B cell (primary cell): ENCODE data around the gene PIK3R3.

Source experiments
- EZH2 ChIP-seq: IDR thresholded peaks from 2 replicates; pipeline ENCODE4 v1.6.1; 2012; ENCODE audit warnings: borderline replicate concordance, low read depth, mild to moderate bottlenecking, moderate library complexity, low read length; ENCODE audit not compliant: insufficient read depth, poor library complexity, severe bottlenecking
- TF ChIP-seq, protein P1 (sequence below): fragments of 200-600 bp; IDR thresholded peaks from one replicate; pipeline ENCODE4 v1.8.0; 2022; ENCODE audit warnings: antibody characterized with exemption, mild to moderate bottlenecking

GRCh38 chr1:46034601-46035516, 97.6 kb downstream of the PIK3R3 start:
- TF ChIP-seq, protein P1, sequence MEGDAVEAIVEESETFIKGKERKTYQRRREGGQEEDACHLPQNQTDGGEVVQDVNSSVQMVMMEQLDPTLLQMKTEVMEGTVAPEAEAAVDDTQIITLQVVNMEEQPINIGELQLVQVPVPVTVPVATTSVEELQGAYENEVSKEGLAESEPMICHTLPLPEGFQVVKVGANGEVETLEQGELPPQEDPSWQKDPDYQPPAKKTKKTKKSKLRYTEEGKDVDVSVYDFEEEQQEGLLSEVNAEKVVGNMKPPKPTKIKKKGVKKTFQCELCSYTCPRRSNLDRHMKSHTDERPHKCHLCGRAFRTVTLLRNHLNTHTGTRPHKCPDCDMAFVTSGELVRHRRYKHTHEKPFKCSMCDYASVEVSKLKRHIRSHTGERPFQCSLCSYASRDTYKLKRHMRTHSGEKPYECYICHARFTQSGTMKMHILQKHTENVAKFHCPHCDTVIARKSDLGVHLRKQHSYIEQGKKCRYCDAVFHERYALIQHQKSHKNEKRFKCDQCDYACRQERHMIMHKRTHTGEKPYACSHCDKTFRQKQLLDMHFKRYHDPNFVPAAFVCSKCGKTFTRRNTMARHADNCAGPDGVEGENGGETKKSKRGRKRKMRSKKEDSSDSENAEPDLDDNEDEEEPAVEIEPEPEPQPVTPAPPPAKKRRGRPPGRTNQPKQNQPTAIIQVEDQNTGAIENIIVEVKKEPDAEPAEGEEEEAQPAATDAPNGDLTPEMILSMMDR = no peak
- no peak for TF ChIP-seq EZH2
